Measurements from ENCODE around the gene CERK. TPM values are rescaled to one million over a fixed set of nuclear protein-coding genes. Genes with fewer than 3 reads are reported as not detected.

Gene CERK
- total RNA-seq, 4 donors from 2014 or later, result 37.3 to 51.1 (median 48.0) TPM

- Histone ChIP-seq H3K27me3 (no peaks in the 10 kb centered on the region), H3K36me3 (peaks cover 20 to 71% (median 60%) of the 10 kb centered on the region in 4 donors), H3K4me3 (no peak overlapping the region), H3K4me1 (peaks cover 0 to 3% (median under 1%) of the 10 kb centered on the region in 4 donors), H3K9me3 (no peaks in the 10 kb centered on the region), H3K27ac (replicated peaks in 1 of 4) (no peak overlapping the region)
- intact Hi-C loops (cut with DNase I), result no loop called here
- 89% methylated on average over 8 of the region's 11 CpGs for WGBS
- DNase-seq (ENCODE audit: extremely low spot score), result no peak
- TF ChIP-seq EP300 (IDR thresholded peaks at IDR 0.05) (no peak), POLR2AphosphoS5 (IDR thresholded peaks at IDR 0.05) (no peak), CTCF (IDR thresholded peaks at IDR 0.05) (no peak), POLR2A (IDR thresholded peaks at IDR 0.05; ENCODE audit: low read depth) (no peak)
Measured at GRCh38 chr22:46719921-46720320, 18.1 kb downstream of the CERK start.

GRCh38 chr22:46714550-46714949 lies 23.5 kb downstream of the CERK start:
- no peaks in the 10 kb centered on the region for H3K9me3 ChIP-seq
- H3K36me3 ChIP-seq, result peaks cover 34 to 75% (median 64%) of the 10 kb centered on the region in 4 donors
- intact Hi-C loops (cut with DNase I), result no loop called here
- peak overlapping the region in 1 of 4 donors; percentile 7 for H3K27ac ChIP-seq (replicated peaks in 1 of 4)
- H3K4me3 ChIP-seq, result no peak overlapping the region
- no peak for DNase-seq (ENCODE audit: extremely low spot score)
- WGBS, result 56% methylated on average over 4 of the region's 4 CpGs
- TF ChIP-seq POLR2AphosphoS5 (IDR thresholded peaks at IDR 0.05) (no peak), EP300 (IDR thresholded peaks at IDR 0.05) (no peak), POLR2A (IDR thresholded peaks at IDR 0.05; ENCODE audit: low read depth) (no peak), CTCF (IDR thresholded peaks at IDR 0.05) (no peak)
- peaks cover 10 to 14% (median 11%) of the 10 kb centered on the region in 4 donors for H3K4me1 ChIP-seq
- no peaks in the 10 kb centered on the region for H3K27me3 ChIP-seq

- peaks cover 10 to 14% (median 11%) of the 10 kb centered on the region in 4 donors for H3K4me1 ChIP-seq
- intact Hi-C loops (cut with DNase I), result no loop called here
- peaks cover 42 to 75% (median 64%) of the 10 kb centered on the region in 4 donors for H3K36me3 ChIP-seq
- no peaks in the 10 kb centered on the region for H3K27me3 ChIP-seq
- no peak for DNase-seq (ENCODE audit: extremely low spot score)
- no peaks in the 10 kb centered on the region for H3K9me3 ChIP-seq
- TF ChIP-seq EP300 (IDR thresholded peaks at IDR 0.05), result no peak
- no peak for TF ChIP-seq POLR2AphosphoS5 (IDR thresholded peaks at IDR 0.05)
- no peak for TF ChIP-seq POLR2A (IDR thresholded peaks at IDR 0.05; ENCODE audit: low read depth)
- TF ChIP-seq CTCF (IDR thresholded peaks at IDR 0.05), result no peak
- H3K27ac ChIP-seq (replicated peaks in 1 of 4), result no peak overlapping the region
- WGBS, result 94% methylated on average over 8 of the region's 8 CpGs
- no peak overlapping the region for H3K4me3 ChIP-seq
Measured at GRCh38 chr22:46712288-46712687, 25.8 kb downstream of the CERK start.

- WGBS, result 88% methylated on average over 11 of the region's 11 CpGs
- no peak for TF ChIP-seq EP300 (IDR thresholded peaks at IDR 0.05)
- no peak for TF ChIP-seq POLR2AphosphoS5 (IDR thresholded peaks at IDR 0.05)
- TF ChIP-seq POLR2A (IDR thresholded peaks at IDR 0.05; ENCODE audit: low read depth), result no peak
- TF ChIP-seq CTCF (IDR thresholded peaks at IDR 0.05), result no peak
- peaks cover 47 to 75% (median 68%) of the 10 kb centered on the region in 4 donors for H3K36me3 ChIP-seq
Measured at GRCh38 chr22:46710806-46711205, 27.2 kb downstream of the CERK start.

GRCh38 chr22:46708766-46709330 lies 29.2 kb downstream of the CERK start:
- no peaks in the 10 kb centered on the region for H3K9me3 ChIP-seq
- 95% methylated on average over 8 of the region's 17 CpGs for WGBS
- H3K4me1 ChIP-seq, result peaks cover 1 to 5% (median 2%) of the 10 kb centered on the region in 4 donors
- TF ChIP-seq POLR2A (IDR thresholded peaks at IDR 0.05; ENCODE audit: low read depth), result no peak
- TF ChIP-seq POLR2AphosphoS5 (IDR thresholded peaks at IDR 0.05), result no peak
- no peak for TF ChIP-seq EP300 (IDR thresholded peaks at IDR 0.05)
- no peak for TF ChIP-seq CTCF (IDR thresholded peaks at IDR 0.05)
- intact Hi-C loops (cut with DNase I), result no loop called here
- peaks cover 51 to 92% (median 83%) of the 10 kb centered on the region in 4 donors for H3K36me3 ChIP-seq
- no peak overlapping the region for H3K27ac ChIP-seq (replicated peaks in 1 of 4)
- no peak for DNase-seq (ENCODE audit: extremely low spot score)
- no peak overlapping the region for H3K4me3 ChIP-seq
- H3K27me3 ChIP-seq, result no peaks in the 10 kb centered on the region

More at GRCh38 chr22:46710806-46711205, 27.2 kb downstream of the CERK start:
- Histone ChIP-seq H3K9me3 (no peaks in the 10 kb centered on the region), H3K27me3 (no peaks in the 10 kb centered on the region), H3K4me1 (peaks cover 10 to 14% (median 11%) of the 10 kb centered on the region in 4 donors), H3K4me3 (no peak overlapping the region), H3K27ac (replicated peaks in 1 of 4) (no peak overlapping the region)
- no peak for DNase-seq (ENCODE audit: extremely low spot score)
- intact Hi-C loops (cut with DNase I), result no loop called here

Data from esophagus muscularis mucosa (tissue), 4 donors.